ENCODE measurements around the gene MAGEA8.
"Not testable (repeated sequence)": the region's sequence is repeated elsewhere in the genome, so short reads cannot be mapped to it uniquely, and the experiment has no call there.

Gene MAGEA8

GRCh38 chrX:149881081-149881711, at the start of gene MAGEA8:
Gene MAGEA8 (plus strand): TSS chrX:149881183. CDS start chrX:149884273, 3,090 bp downstream.
- DNase-seq (ENCODE audit: low spot score), result no peak

GRCh38 chrX:149831473-149831872, 49.5 kb upstream of the MAGEA8 start:
- no peak for DNase-seq (ENCODE audit: low spot score)

DNA sequence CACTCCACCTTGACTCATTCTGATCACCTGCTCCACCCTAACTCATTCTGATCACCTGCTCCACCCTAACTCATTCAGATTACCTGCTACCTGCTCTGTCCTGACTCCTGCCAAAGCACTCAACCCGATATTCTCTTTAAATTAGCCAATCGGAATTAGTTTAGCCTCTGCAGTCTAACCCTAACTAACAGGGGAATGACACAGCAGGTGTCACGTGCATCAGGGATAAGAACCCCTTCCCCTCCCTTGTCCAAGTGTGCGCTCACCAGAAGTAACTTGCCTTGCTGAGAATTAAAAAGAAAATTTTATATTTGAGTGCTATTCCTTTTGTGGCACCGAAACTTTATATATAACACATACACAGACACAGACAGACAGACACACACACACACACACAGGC, 44.3 kb upstream of the MAGEA8 start:
- not testable (repeated sequence) for DNase-seq (ENCODE audit: low spot score)

DNA sequence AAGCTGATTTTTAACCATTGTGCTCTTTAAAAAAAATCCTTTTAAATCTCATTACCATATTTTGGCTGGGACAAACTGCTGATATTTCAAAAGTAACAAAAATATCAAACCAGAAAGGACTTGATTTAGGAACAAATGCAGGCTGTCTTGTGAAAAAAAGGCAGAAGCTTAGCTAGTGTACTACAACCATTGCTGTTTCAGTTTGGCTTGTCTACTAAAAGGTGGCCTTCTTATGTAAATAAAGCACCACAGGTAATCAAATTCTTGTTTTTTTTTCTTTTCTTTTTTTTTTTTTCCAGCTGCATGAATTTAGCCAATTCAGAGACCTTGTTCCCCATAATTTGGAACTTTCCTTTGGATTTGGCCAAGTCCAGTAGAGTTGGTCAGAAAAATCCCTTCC, 43.8 kb upstream of the MAGEA8 start:
- DNase-seq (ENCODE audit: low spot score), result no peak

DNA sequence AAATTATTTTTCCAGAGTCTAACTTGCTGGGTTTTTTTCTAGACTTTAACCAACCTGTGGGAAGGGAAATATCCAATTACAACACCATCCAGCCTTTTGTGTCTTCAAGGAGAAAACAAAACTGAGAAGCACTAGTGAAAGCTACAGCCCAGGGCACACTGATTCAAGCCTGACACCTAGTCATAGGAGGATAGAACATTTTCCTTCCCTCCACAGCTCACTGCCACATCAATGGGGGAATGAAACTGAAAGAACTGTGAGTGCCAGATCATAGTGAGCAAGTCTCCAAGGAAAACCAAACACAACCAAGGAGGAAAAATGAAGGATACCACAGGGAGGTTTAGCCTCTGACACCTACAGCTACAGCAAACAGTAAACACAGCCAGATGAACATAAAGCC, 43.3 kb upstream of the MAGEA8 start:
- no peak for DNase-seq (ENCODE audit: low spot score)

GRCh38 chrX:149841929-149842328, 39.1 kb upstream of the MAGEA8 start:
- no peak for DNase-seq (ENCODE audit: low spot score)

- no peak for DNase-seq (ENCODE audit: low spot score)
Observed at GRCh38 chrX:149845385-149845784, 35.6 kb upstream of the MAGEA8 start.

DNA sequence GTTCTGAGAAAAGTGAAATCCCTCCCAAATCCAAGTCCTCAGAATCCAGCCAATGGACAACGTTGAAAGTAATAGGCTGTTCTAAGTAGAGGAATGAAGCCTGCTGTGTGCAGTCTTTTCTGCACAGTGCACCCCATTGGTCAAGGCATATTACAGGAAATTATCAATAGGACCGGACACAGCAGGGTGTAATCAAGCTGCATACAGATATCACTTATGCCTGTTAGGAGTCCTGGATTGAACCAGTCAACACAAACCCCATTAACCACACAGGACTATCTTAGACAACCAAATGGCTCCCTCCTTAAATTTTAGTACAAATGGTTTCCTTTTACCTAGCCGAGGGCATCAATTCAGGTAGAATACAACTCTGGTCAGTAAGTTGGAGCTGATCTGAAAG, 34.2 kb upstream of the MAGEA8 start:
- DNase-seq (ENCODE audit: low spot score), result no peak

- no peak for DNase-seq (ENCODE audit: low spot score)
Observed at GRCh38 chrX:149848855-149849254, 32.1 kb upstream of the MAGEA8 start.

DNA sequence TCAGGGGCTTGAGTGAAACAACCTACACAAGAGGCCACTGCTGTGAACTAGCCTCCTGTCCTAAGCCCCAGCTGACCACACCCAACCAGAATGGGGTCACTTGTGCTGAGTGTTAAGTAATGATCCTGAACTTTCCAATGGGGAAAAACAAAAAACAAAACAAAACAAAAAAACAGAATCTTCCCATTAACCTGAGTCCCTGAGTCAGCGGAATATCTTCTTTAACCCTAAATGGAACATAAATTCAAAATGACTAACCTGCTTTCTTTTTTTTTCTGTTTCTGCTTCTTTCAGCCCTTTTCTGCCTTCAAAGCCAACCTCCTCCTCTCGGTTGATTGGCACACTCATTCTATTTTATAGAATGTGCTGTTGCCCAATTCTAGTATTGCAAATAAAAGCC, 31.2 kb upstream of the MAGEA8 start:
- DNase-seq (ENCODE audit: low spot score), result no peak

GRCh38 chrX:149851864-149852263, 29.1 kb upstream of the MAGEA8 start:
- no peak for DNase-seq (ENCODE audit: low spot score)

- DNase-seq (ENCODE audit: low spot score), result no peak
Observed at GRCh38 chrX:149853925-149854324, 27.1 kb upstream of the MAGEA8 start.

DNA sequence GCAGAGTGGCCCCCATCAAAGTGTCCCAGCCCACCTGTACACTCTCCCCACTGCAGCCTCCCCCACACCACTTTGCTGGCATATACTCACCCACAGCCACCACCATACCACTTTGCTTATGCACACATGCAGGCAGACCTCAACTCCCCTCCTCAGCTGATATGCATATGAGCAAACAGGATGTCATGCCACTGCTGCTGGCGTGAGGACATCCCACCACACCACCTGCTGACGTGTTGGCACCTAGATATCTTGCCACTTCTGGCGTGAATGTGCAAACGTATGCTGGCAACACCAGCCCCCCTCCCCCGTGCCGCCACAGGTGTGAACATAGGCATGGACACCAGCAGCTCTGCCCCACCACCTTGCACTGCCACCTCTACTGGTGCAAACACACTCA, 22.4 kb upstream of the MAGEA8 start:
- DNase-seq (ENCODE audit: low spot score), result no peak

DNA sequence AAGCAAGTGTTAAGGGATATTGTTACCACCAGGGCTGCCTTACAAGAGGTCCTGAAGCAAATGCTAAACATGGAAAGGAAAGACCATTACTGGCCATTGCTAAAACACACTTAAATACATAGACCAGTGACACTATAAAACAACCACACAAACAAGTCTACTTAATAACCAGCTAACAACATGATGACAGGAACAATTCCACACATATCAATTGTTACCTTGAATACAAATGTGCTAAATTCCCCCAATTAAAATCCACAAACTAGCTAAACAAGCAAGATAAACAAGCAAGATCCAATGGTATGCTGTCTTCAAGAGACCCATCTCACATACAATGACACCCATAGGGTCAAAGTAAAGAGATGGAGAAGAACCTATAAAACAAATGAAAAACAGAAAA, 20.5 kb upstream of the MAGEA8 start:
- no peak for DNase-seq (ENCODE audit: low spot score)

GRCh38 chrX:149865390-149865789, 15.6 kb upstream of the MAGEA8 start:
- no peak for DNase-seq (ENCODE audit: low spot score)

DNA sequence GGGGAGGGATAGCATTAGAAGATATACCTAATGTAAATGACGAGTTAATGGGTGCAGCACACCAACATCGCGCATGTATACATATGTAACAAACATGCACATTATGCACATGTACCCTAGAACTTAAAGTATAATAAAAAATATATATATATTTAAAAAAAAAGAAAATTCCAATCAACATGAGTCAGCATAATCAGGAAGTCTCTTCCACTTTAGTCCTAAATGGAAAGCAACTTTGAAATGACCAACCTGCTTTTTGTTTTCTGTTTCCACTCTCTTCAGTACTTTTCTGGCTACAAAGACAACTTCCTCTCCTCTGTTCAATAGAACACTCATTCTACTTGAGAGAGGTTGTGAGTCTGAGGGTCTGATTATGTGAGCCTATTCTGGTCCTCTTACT, 13.5 kb upstream of the MAGEA8 start:
- no peak for DNase-seq (ENCODE audit: low spot score)

DNA sequence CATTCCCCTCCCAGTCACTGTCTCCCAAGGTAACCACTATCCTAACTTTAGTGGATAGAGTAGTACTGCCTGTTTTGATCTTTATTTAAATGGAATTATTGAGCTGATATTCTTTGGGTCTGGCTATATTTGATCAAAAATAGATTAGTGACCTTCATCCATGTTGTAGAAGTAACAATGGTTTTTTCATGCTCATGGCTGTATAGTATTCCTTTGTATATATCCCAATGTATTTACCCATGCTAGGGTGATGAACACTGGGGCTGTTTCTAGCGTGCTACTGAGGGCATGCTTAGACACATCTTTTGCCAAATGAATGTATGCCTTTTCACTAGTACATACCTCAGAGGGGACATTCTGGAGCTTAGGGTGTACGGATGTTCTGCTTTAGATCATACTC, 10.1 kb upstream of the MAGEA8 start:
- no peak for DNase-seq (ENCODE audit: low spot score)

GRCh38 chrX:149871433-149871832, 9.6 kb upstream of the MAGEA8 start:
- no peak for DNase-seq (ENCODE audit: low spot score)

DNA sequence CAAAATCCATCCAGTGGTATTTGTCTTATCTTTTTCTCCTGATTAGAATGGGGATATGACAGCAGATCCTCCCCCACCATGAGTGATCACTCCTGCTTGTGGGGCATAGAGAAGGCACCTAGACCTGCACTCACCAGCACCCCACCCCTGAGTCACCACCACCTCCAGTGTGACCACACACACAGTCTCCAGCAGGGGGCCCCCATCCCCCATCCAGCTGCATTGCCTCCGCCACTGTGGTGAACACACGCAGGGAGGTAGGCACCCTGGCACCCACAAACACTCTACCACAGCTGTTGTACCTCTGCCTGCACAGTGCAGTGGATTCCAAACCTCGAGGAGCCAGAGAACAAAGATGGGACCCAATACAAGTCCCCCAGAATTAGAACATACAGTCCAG, 9.0 kb upstream of the MAGEA8 start:
- DNase-seq (ENCODE audit: low spot score), result peak; percentile 1

- DNase-seq (ENCODE audit: low spot score), result no peak
Observed at GRCh38 chrX:149877157-149877556, 3.8 kb upstream of the MAGEA8 start.

DNA sequence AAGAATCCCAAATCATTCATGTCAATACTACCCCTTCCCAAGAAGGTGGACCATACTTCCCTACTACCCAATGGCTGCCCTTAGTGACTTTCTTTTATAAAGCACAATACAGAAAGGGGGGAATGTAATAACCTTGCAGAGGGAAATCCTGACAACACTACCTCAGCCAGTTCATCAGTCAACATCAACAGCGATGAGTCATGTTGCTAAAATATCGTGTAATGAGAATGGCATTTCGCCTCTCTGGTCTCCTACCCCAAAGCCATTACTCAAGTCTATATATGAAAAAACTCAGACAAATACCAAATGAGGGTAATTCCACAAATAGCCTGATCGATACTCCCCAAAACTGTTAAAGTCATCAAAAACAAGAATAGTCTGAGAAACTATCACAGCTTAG, 3.3 kb upstream of the MAGEA8 start:
- no peak for DNase-seq (ENCODE audit: low spot score)

DNA sequence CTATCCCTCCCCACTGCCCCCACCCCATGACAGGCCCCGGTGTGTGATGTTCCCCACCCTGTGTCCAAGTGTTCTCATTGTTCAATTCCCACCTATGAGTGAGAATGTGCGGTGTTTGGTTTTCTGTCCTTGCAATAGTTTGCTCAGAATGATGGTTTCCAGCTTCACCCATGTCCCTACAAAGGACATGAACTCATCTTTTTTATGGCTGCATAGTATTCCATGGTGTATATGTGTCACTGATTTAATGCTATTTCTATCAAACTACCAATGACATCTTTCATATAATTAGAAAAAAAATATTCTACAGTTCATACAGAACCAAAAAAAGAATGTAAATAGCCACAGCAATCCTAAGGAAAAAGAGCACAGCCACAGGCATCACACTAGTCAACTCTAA, 9.8 kb downstream of the MAGEA8 start:
- DNase-seq (ENCODE audit: low spot score), result not testable (repeated sequence)

DNA sequence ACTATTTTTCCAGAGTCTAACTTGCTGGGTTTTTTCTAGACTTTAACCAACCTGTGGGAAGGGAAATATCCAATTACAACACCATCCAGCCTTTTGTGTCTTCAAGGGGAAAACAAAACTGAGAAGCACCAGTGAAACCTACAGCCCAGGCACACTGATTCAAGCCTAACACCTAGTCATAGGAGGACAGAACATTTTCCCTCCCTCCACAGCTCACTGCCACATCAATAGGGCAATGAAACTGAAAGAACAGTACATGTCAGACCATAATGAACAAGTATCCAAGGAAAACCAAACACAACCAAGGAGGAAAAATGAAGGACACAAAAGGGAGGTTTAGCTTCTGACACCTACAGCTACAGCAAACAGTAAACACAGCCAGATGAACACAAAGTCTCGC, 17.6 kb downstream of the MAGEA8 start:
- DNase-seq (ENCODE audit: low spot score), result no peak

GRCh38 chrX:149903889-149904748, 23.1 kb downstream of the MAGEA8 start:
- DNase-seq (ENCODE audit: low spot score), result no peak
